Left cardiac atrium (tissue), 4 donors: ENCODE results near the gene MAML3. TPM values are rescaled to one million over a fixed set of nuclear protein-coding genes. Genes with fewer than 3 reads are reported as not detected.

Experiments
- ATAC-seq, 2 donors: fragments of 200-7000 bp; cut with Tn5 transposase; one replicate each; pipeline ENCODE4 v1.9.1; 2020; ENCODE audit warnings: mild to moderate bottlenecking in 2 of 2, moderate library complexity in 2 of 2
- DNase-seq: peaks from one replicate; pipeline ENCODE4 v3.0.0-alpha.2; 2020
- intact Hi-C, 2 donors: fragments of 100-400 bp; cut with DNase I; formaldehyde crosslinking; loops; one replicate each; pipeline versions ENCODE4 v1.14.1 to v1.15.1; 2022 to 2023
- total RNA-seq, 2 donors: library from RNA; stranded (reverse); fragmentation: NEBNext Ultra II Directional; extraction: Animal tissue kit (Norgen Biotek cat#: 25700); gene quantifications; one replicate each; pipeline ENCODE4 v1.2.1, GENCODE V29; 2021
- donor health status: DM: no; HTN: yes; CAD: no.
- donor health status: DM: no; HTN: yes; CAD: no; lungs with severe emphysema.
- donor health status: DM: yes; HTN: yes; CAD: no.
- donor health status: Dilated cardiomyopathy.

The MAML3 gene
- total RNA-seq, 2 donors from 2014 or later = 2.6 to 3.0 TPM

GRCh38 chr4:140135529-140136088, 18.4 kb downstream of the MAML3 start:
- peak; percentile 76 to 87 for ATAC-seq
- intact Hi-C loops = no loop called here

GRCh38 chr4:140134746-140135425, 19.1 kb downstream of the MAML3 start:
- ATAC-seq (no peak), DNase-seq (no peak)
- intact Hi-C loops = no loop called here

More at GRCh38 chr4:140135529-140136088, 18.4 kb downstream of the MAML3 start:
- peak; percentile 72 for DNase-seq

DNA sequence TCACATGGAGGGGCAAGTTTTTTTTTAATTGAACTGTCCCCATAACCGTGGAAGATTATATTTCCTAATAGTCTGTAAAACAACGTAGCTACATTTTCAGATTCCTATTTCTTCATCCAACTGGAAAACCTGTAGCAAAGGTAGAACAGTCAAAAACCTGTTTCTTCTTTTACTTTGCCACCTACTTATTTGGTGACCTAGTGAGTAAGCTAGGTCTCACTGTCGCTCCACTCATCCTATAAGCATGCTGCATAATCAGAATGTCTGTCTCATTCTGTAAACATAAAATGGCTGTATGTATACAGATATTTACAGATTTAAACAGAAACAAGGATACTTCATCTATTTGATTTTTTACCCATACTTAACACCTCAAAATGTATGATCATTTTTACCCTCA, 20.4 kb downstream of the MAML3 start:
- intact Hi-C loops = no loop called here
- ATAC-seq (no peak), DNase-seq (no peak)

- DNase-seq = no peak
- intact Hi-C loops = no loop called here
- no peak for ATAC-seq
Measured at GRCh38 chr4:140131675-140132229, 22.2 kb downstream of the MAML3 start.

DNA sequence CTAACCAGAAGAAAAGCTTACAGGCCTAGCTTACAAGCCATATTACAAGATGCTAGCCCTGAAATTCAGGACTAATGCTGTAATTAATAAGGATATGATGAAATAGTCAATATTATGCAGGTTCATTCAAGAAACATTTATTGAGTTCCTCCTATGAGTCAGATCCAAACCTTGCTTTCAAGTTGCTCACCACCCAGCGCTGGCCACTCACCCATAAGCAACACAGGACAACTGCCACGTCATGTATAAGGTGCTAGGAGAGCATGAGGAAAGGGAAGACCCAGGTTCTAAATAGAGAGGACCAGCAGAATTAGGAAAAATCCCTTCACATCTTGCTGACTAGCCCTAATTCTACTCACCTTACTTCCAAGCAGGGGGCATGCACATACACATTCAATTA, 23.3 kb downstream of the MAML3 start:
- intact Hi-C loops = no loop called here
- no peak for DNase-seq

DNA sequence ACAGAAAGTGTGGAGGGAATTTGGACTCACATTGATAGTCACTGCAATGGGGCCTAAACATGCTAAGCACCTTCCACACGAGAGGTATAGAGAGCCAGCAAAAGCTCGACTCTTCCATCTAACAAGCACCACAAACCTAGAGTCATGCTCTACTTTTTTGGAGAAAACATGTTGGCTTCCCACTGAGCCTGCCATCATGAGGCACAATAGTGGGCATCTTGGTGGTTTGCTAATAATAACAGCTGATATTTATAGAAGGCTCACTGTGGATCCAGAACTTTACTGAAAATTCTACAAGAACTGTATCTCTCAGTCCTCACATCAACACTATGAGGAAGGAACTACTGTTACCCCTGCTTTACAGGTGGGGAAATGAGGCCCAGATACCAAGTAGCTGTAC, 26.6 kb downstream of the MAML3 start:
- intact Hi-C loops = no loop called here
- no peak for ATAC-seq

More for the DNA sequence above, 23.3 kb downstream of the MAML3 start:
- ATAC-seq = no peak

DNA sequence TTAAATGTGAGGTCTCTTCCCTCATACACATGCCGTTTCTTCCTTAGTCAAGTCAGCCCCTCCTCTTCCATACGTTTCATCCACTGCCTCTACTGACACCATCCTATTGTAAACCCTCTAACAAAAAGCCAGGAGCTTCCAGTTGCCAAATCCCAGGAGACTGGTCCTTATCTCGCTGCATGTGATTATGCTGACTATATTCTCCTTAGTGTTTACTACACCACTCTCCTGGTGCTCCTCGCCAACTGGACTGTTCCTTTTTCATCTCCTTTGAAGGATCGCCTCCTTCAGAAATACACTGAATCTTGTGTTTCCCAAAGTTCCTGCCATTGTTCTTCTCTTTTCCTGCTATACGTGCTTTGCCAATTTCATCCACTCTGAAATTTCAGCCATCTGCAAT, 27.7 kb downstream of the MAML3 start:
- DNase-seq = no peak
- ATAC-seq = no peak
- intact Hi-C loops = no loop called here

More for the DNA sequence above, 26.6 kb downstream of the MAML3 start:
- no peak for DNase-seq

- DNase-seq (no peak), ATAC-seq (no peak)
- intact Hi-C loops = no loop called here
Measured at GRCh38 chr4:140125374-140125773, 28.6 kb downstream of the MAML3 start.

DNA sequence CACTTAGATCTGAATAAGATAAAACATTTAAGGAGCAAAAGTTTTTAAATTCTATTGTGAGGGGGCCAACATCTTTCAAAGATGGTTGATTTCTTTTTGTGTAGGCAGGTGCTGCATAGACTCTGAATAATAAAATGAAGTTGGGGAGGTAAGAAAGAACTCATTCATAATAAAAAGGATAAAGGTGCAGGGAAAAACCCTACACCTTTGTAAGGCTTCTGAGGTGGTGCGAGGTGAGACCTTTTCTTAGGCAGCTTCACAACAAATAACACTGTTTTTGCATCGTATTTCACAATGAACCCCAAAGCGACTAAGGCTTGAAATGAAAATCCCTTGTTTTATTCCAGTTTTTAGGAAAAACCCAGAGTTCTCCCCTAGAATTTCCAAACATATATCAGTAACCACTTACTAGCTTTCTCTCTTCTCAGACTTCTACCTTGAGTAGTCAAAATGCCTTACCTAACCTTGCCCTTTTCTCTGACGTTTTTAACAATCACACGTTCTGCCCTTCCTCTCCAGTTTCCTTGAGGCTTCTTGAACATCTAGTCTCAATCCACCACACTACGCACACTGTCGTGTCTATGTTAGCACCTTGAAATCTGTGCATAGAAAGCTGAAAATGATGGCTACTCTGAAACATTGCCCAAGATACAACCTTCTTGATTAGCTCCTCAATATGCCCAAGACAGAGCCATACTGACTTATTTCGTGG, 30.2 kb downstream of the MAML3 start:
- intact Hi-C loops = loop anchor here in 1 of 2 donors (5.0 kb wide), 1 partner anchor 522 kb away; no protein-coding TSS in a partner anchor
- ATAC-seq (no peak), DNase-seq (no peak)

GRCh38 chr4:140122891-140123290, 31.1 kb downstream of the MAML3 start:
- ATAC-seq (no peak), DNase-seq (no peak)
- intact Hi-C loops = loop anchor here in 1 of 2 donors (5.0 kb wide), 1 partner anchor 521 kb away; no protein-coding TSS in a partner anchor

GRCh38 chr4:140121646-140122045, 32.3 kb downstream of the MAML3 start:
- intact Hi-C loops = loop anchor here in 1 of 2 donors (5.0 kb wide), 1 partner anchor 519 kb away; no protein-coding TSS in a partner anchor
- no peak for ATAC-seq

GRCh38 chr4:140118931-140119640, 34.9 kb downstream of the MAML3 start:
- ATAC-seq (no peak), DNase-seq (no peak)
- intact Hi-C loops = no loop called here

More at GRCh38 chr4:140121646-140122045, 32.3 kb downstream of the MAML3 start:
- DNase-seq = no peak

- DNase-seq (no peak), ATAC-seq (no peak)
- intact Hi-C loops = no loop called here
Measured at GRCh38 chr4:140117947-140118346, 36.0 kb downstream of the MAML3 start.

- intact Hi-C loops = no loop called here
- ATAC-seq (no peak), DNase-seq (no peak)
Measured at GRCh38 chr4:140116442-140117104, 37.4 kb downstream of the MAML3 start.

- no peak for ATAC-seq
- intact Hi-C loops = no loop called here
- DNase-seq = no peak
Measured at GRCh38 chr4:140115140-140115539, 38.8 kb downstream of the MAML3 start.

DNA sequence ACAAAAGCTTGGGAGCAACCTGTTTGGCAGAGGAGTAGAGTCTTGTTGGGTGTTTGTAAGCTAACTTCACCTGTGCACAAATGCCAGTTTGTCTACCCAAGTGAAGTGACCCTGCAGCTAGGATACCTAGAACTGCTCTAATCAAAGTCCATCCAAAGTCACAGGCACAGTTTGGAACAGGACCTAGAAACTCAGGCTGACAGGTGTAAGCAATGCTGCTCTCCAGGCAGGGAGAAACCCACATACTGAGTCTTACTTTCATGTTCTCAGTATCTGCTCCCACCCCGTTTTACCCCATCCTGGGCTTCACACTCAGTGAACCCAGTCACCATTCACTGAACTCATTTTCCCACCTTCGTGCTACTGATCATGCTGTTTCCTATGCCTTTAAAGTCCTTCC, 40.3 kb downstream of the MAML3 start:
- DNase-seq (no peak), ATAC-seq (no peak)
- intact Hi-C loops = no loop called here

DNA sequence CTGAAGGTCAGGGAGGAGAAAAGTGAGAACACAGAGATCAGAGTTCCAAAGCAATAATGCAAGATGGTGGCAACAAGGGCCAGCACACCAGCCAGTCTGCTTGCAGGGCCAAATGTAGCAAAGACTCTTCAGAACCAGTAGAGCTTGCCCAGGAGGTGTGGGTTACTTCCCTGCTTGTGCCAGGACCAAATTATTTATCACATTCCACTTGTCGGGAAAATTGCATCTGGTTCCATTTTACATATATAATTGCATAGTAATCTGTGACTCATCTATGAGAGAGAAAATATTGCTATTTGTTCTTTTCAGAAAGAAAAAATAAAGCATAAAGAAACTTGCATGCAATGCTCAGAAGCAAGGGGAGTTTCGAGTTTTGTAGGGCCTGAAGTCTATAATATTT, 41.4 kb downstream of the MAML3 start:
- DNase-seq = no peak
- ATAC-seq = no peak
- intact Hi-C loops = no loop called here

DNA sequence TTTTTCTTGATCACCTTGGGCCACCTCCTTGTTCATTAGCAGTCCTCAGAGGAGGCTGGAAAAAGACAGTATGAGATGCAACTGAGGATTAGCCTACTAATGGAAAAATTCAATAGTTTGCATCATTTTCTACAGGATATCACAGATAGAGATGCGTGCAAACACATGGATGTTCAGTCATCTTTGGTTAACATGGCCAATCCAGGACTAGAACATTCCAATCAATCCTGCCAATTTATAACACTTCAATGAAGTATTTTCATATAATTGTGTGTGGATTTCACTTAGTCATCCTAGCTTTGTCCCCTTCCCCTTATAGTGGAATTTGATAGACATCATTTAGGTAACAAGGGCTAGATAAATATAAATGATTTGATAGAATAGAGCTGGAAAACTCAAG, 42.7 kb downstream of the MAML3 start:
- DNase-seq (no peak), ATAC-seq (no peak)
- intact Hi-C loops = no loop called here
